Measurements from ENCODE around the gene ESCO1. TPM values are rescaled to one million over a fixed set of nuclear protein-coding genes. Genes with fewer than 3 reads are reported as not detected.

Gene ESCO1
- total and polyA plus RNA-seq, 2 of the 4 experiments (the other 2 are of a cell fraction): 3.1 to 4.5 TPM

- TSS peak; percentile 64 for BruUV-seq (replicated peaks)
- TF ChIP-seq RAD21 (IDR thresholded peaks at IDR 0.05; ENCODE audit: low read length) (peak; percentile 27; the same call in 1 of the 2 replicates), MXI1 (IDR thresholded peaks at IDR 0.05; ENCODE audit: borderline replicate concordance, low read depth, low read length) (peak; percentile 98), RCOR1 (IDR thresholded peaks at IDR 0.05; ENCODE audit: insufficient replicate concordance, low read length) (no peak), NFE2L2 (IDR thresholded peaks at IDR 0.05; ENCODE audit: low read depth, low read length) (0 out of 2 replicates have a peak, but pooled peaks have one; percentile 20), BHLHE40 (IDR thresholded peaks at IDR 0.05; ENCODE audit: low read depth, low read length) (0 out of 2 replicates have a peak, but pooled peaks have one; percentile 12), CTCF (conservative IDR thresholded peaks at IDR 0.05; ENCODE audit: low read depth, low read length) (peak; percentile 96), USF2 (IDR thresholded peaks at IDR 0.05; ENCODE audit: low read depth, low read length) (no peak), POLR2A (IDR thresholded peaks at IDR 0.05; ENCODE audit: low read depth, low read length) (peak; percentile 92), RFX5 (IDR thresholded peaks at IDR 0.05; ENCODE audit: low read depth, low read length) (no peak), SMC3 (IDR thresholded peaks at IDR 0.05; ENCODE audit: low read depth, low read length) (peak; percentile 34; the same call in 1 of the 2 replicates)
- peak within 1 kb of the TSS; percentile 72 for H2BK5ac ChIP-seq (ENCODE audit: low read depth, low read length, poor library complexity, severe bottlenecking)
- peak within 1 kb of the TSS; percentile 70 for H4K5ac ChIP-seq (ENCODE audit: low read depth, low read length)
- H3K4me3 ChIP-seq (ENCODE audit: insufficient read depth, low read depth, low read length): peak within 1 kb of the TSS; percentile 85
- no peak within 1 kb of the TSS for H3K18ac ChIP-seq (ENCODE audit: low read depth, low read length)
- peak; percentile 90 for DNase-seq
- H2AK9ac ChIP-seq (replicated peaks; ENCODE audit: low read depth, low read length, poor library complexity): peak within 1 kb of the TSS; percentile 73
- peak within 1 kb of the TSS; percentile 65; the same call in 1 of the 2 replicates for H2AK5ac ChIP-seq (ENCODE audit: low read depth, low read length)
- intact Hi-C loops (cut with micrococcal nuclease) (loop anchor here (1.0 to 10.0 kb wide), 2 partner anchors 92 to 132 kb away; partner anchors contain the start of genes ABHD3 and MIB1), in situ Hi-C loops (cut with MboI; ENCODE audit: low sequenced_read_pairs) (no loop called here), dilution Hi-C loops (cut with HindIII; ENCODE audit: low sequenced_read_pairs, unreplicated experiment) (no loop called here)
- H4K91ac ChIP-seq (ENCODE audit: insufficient read depth, low read depth, low read length): peak within 1 kb of the TSS; percentile 81
- POLR2A ChIA-PET (ENCODE audit: unreplicated experiment): no interaction called here
- H4K20me1 ChIP-seq (ENCODE audit: insufficient read depth, low read length): peaks cover 22% of the 10 kb centered on the region
- ATAC-seq (ENCODE audit: low read depth): peak; percentile 100
- peak within 1 kb of the TSS; percentile 93 for H3K14ac ChIP-seq (replicated peaks; ENCODE audit: low read depth, low read length)
- H3K9me1 ChIP-seq (ENCODE audit: insufficient read depth, low read length): no peaks in the 10 kb centered on the region
- H3K4me1 ChIP-seq (ENCODE audit: control insufficient read depth, insufficient read depth, low read length): peaks cover 2% of the 10 kb centered on the region; the same call in 1 of the 2 replicates
- 0 out of 2 replicates have a peak within 1 kb of the TSS, but pooled peaks have one; percentile 33 for H2BK120ac ChIP-seq (ENCODE audit: low read depth, low read length)
- H3K79me1 ChIP-seq (ENCODE audit: low read depth in 1 of 2, low read length in 2 of 2): no peaks in the 10 kb centered on the region; a peak in 1 of 4 replicates
- no peak within 1 kb of the TSS for H2BK20ac ChIP-seq (ENCODE audit: low read depth, low read length)
- peak within 1 kb of the TSS; percentile 87 for H4K8ac ChIP-seq (ENCODE audit: low read depth in 2 of 2, low read length in 2 of 2)
- H2BK15ac ChIP-seq (ENCODE audit: low read depth, low read length): no peak within 1 kb of the TSS
- peak within 1 kb of the TSS; percentile 86 for H3K4me2 ChIP-seq (ENCODE audit: low read depth, low read length)
- peak within 1 kb of the TSS; percentile 94 for H3K4ac ChIP-seq (ENCODE audit: low read depth, low read length)
- no peaks in the 10 kb centered on the region for H3K9me3 ChIP-seq (ENCODE audit: control insufficient read depth, insufficient read depth, low read length)
- no peaks in the 10 kb centered on the region; the same call in 1 of the 2 replicates for H3K36me3 ChIP-seq (ENCODE audit: control insufficient read depth, insufficient read depth, low read length)
- H3K27ac ChIP-seq (ENCODE audit: insufficient read depth, low read length): peak within 1 kb of the TSS; percentile 95
- peak within 1 kb of the TSS; percentile 89 for H3K56ac ChIP-seq (ENCODE audit: extremely low read depth, insufficient read depth, low read length)
- 0% methylated on average over 20 of the region's 59 CpGs; no CpG with 5 or more reads in 1 of the 2 experiments for WGBS, 2 experiments (ENCODE audit: extremely low coverage in 2 of 2, insufficient read length in 1 of 2)
- CTCF ChIA-PET: interaction anchor here (1.3 to 2.5 kb wide), 2 partner anchors 12 to 21 kb away, joined by 3 to 11 read pairs; partner anchors contain the start of gene ESCO1
- peak within 1 kb of the TSS; percentile 94 for H2AFZ ChIP-seq (replicated peaks; ENCODE audit: low read length, poor library complexity)
- peak within 1 kb of the TSS; percentile 93 for H3K9ac ChIP-seq (ENCODE audit: low read depth, low read length)
- no peaks in the 10 kb centered on the region for H3K27me3 ChIP-seq (ENCODE audit: control insufficient read depth, insufficient read depth, low read length)
- H3K23ac ChIP-seq (ENCODE audit: low read depth, low read length): peak within 1 kb of the TSS; percentile 90; the same call in 1 of the 2 replicates
These were observed 11.9 kb upstream of the ESCO1 start, which contains the start of gene SNRPD1 for GRCh38 chr18:21612125-21613039. Gene SNRPD1 (plus strand): TSS chr18:21612314. CDS start chr18:21612430, 116 bp downstream.

Measured in IMR-90 (cell line).